LNCAP (cell line): ENCODE data around the gene MARCHF10.

Experiments used
- CTCF ChIP-seq: fragments of 450-650 bp; IDR thresholded peaks from 2 replicates; pipeline ENCODE4 v1.5.1; 2017; ENCODE audit warnings: mild to moderate bottlenecking

MARCHF10 gene

GRCh38 chr17:62739645-62740388 is 68.3 kb downstream of the MARCHF10 start:
- TF ChIP-seq CTCF, result no peak

GRCh38 chr17:62738281-62738680 is 69.8 kb downstream of the MARCHF10 start:
- no peak for TF ChIP-seq CTCF

GRCh38 chr17:62737513-62737912 is 70.6 kb downstream of the MARCHF10 start:
- no peak for TF ChIP-seq CTCF

- TF ChIP-seq CTCF, result no peak
These were observed 73.0 kb downstream of the MARCHF10 start for GRCh38 chr17:62735044-62735651.

- TF ChIP-seq CTCF, result no peak
These were observed 76.0 kb downstream of the MARCHF10 start for GRCh38 chr17:62732125-62732524.

GRCh38 chr17:62727916-62728672 is 80.0 kb downstream of the MARCHF10 start:
- no peak for TF ChIP-seq CTCF

- no peak for TF ChIP-seq CTCF
These were observed 82.3 kb downstream of the MARCHF10 start for GRCh38 chr17:62725791-62726249.
